Smooth muscle cell (in vitro differentiated cells): Measurements from ENCODE around the gene DNAH3. TPM values are rescaled to one million over a fixed set of nuclear protein-coding genes. Genes with fewer than 3 reads are reported as not detected.
"Not testable (repeated sequence)": the region's sequence is repeated elsewhere in the genome, so short reads cannot be mapped to it uniquely, and the experiment has no call there.

ENCODE experiments used
- DNase-seq: peaks from one replicate; lab custom pipeline; 2025; ENCODE audit not compliant: unreplicated experiment; lab: John Stamatoyannopoulos, UW
- H2AFZ ChIP-seq: fragments of 200-600 bp; sonication (generic); 2 replicates; pipeline ENCODE4 v1.6.0; 2016; ENCODE audit warnings: antibody characterized with exemption, low read depth, mild to moderate bottlenecking
- H3F3A ChIP-seq: fragments of 200-600 bp; sonication (generic); 2 replicates; pipeline ENCODE4 v1.6.0; 2017; ENCODE audit warnings: antibody characterized with exemption, low read depth
- H3K27ac ChIP-seq: fragments of 200-600 bp; sonication (generic); 2 replicates; pipeline ENCODE4 v1.5.1; 2016; ENCODE audit warnings: low read depth, mild to moderate bottlenecking
- H3K27me3 ChIP-seq: fragments of 200-600 bp; sonication (generic); 2 replicates; pipeline ENCODE4 v1.6.1; 2016; ENCODE audit warnings: low read depth, mild to moderate bottlenecking
- H3K36me3 ChIP-seq: fragments of 200-600 bp; sonication (generic); 2 replicates; pipeline ENCODE4 v1.5.1; 2016; ENCODE audit warnings: low read depth
- H3K4me1 ChIP-seq: fragments of 200-600 bp; sonication (generic); 2 replicates; pipeline ENCODE4 v1.5.1; 2016; ENCODE audit warnings: low read depth
- H3K4me2 ChIP-seq: fragments of 200-600 bp; sonication (generic); 2 replicates; pipeline ENCODE4 v1.6.0; 2016; ENCODE audit warnings: mild to moderate bottlenecking
- H3K4me3 ChIP-seq: fragments of 200-600 bp; sonication (generic); 2 replicates; pipeline ENCODE4 v1.5.1; 2016; ENCODE audit warnings: mild to moderate bottlenecking
- H3K79me2 ChIP-seq: fragments of 200-600 bp; sonication (generic); 2 replicates; pipeline ENCODE4 v1.6.0; 2016; ENCODE audit warnings: low read depth, mild to moderate bottlenecking
- H3K9ac ChIP-seq: fragments of 200-600 bp; sonication (generic); 2 replicates; pipeline ENCODE4 v1.6.0; 2016; ENCODE audit warnings: low read depth
- H3K9me3 ChIP-seq: fragments of 200-600 bp; sonication (generic); replicated peaks from 2 replicates; pipeline ENCODE4 v1.5.1; 2016; ENCODE audit warnings: low read depth
- H4K20me1 ChIP-seq: fragments of 200-600 bp; sonication (generic); 2 replicates; pipeline ENCODE4 v1.6.0; 2016; ENCODE audit warnings: low read depth
- CTCF ChIP-seq: fragments of 200-600 bp; sonication (generic); IDR thresholded peaks from 2 replicates; pipeline ENCODE4 v1.5.1; 2017; ENCODE audit warnings: borderline replicate concordance, mild to moderate bottlenecking, antibody characterized with exemption; ENCODE audit not compliant: insufficient read depth, poor library complexity, severe bottlenecking
- WGBS: methylation state at CpG from one replicate; pipeline ENCODE4 v1.1.7; 2016; ENCODE audit warnings: low lambda C conversion rate; 5-methylcytosine and 5-hydroxymethylcytosine counted together
- polyA plus RNA-seq: library from polyadenylated mRNA; unstranded; fragments of >200 nt; fragmentation: Nextera tagmentation; extraction: Ambion mirVana; gene quantifications from 2 replicates; pipeline ENCODE4 v1.2.1, GENCODE V29; 2016
- total RNA-seq: library from RNA; depleted of rRNA; stranded (reverse); fragments of >200 nt; gene quantifications from 2 replicates; pipeline ENCODE4 v1.2.3, GENCODE V29; 2014

Gene DNAH3
- total and polyA plus RNA-seq, 2 experiments from 2014 or later, result not detected

- no peaks in the 10 kb centered on the region for H3K4me1 ChIP-seq
- no peaks in the 10 kb centered on the region for H3K79me2 ChIP-seq
- H3K27me3 ChIP-seq, result no peaks in the 10 kb centered on the region
- H3K4me2 ChIP-seq, result no peak overlapping the region
- H3F3A ChIP-seq, result no peaks in the 10 kb centered on the region
- no peak overlapping the region for H3K9ac ChIP-seq
- TF ChIP-seq CTCF, result no peak
- no peak overlapping the region for H3K27ac ChIP-seq
- no peaks in the 10 kb centered on the region for H3K9me3 ChIP-seq
- no peak overlapping the region for H2AFZ ChIP-seq
- H4K20me1 ChIP-seq, result no peaks in the 10 kb centered on the region
- H3K36me3 ChIP-seq, result no peaks in the 10 kb centered on the region
- H3K4me3 ChIP-seq, result no peak overlapping the region
- DNase-seq, result no peak
- WGBS, result 86% methylated on average over 7 of the region's 7 CpGs
Measured at GRCh38 chr16:21057875-21058274, 92.8 kb downstream of the DNAH3 start.

GRCh38 chr16:21056396-21056795 lies 94.2 kb downstream of the DNAH3 start:
- Histone ChIP-seq H3K4me1 (no peaks in the 10 kb centered on the region), H3K9ac (no peak overlapping the region), H3K36me3 (no peaks in the 10 kb centered on the region), H3K27ac (no peak overlapping the region), H3K27me3 (no peaks in the 10 kb centered on the region), H3K4me2 (no peak overlapping the region), H3K79me2 (no peaks in the 10 kb centered on the region), H3F3A (no peaks in the 10 kb centered on the region), H3K9me3 (no peaks in the 10 kb centered on the region), H4K20me1 (no peaks in the 10 kb centered on the region), H3K4me3 (no peak overlapping the region), H2AFZ (no peak overlapping the region)
- no peak for DNase-seq
- 50% methylated on average over 3 of the region's 3 CpGs for WGBS
- TF ChIP-seq CTCF, result no peak

GRCh38 chr16:21055738-21056137 lies 94.9 kb downstream of the DNAH3 start:
- H3F3A ChIP-seq, H3K27ac ChIP-seq, H3K9me3 ChIP-seq, H3K4me3 ChIP-seq, H3K27me3 ChIP-seq, H4K20me1 ChIP-seq, H3K79me2 ChIP-seq, H3K36me3 ChIP-seq, H2AFZ ChIP-seq, H3K9ac ChIP-seq, DNase-seq, H3K4me1 ChIP-seq, H3K4me2 ChIP-seq: not testable (repeated sequence)
- 91% methylated on average over 4 of the region's 4 CpGs for WGBS

GRCh38 chr16:21053590-21053989 lies 97.1 kb downstream of the DNAH3 start:
- no peaks in the 10 kb centered on the region for H3F3A ChIP-seq
- H3K4me1 ChIP-seq, result no peaks in the 10 kb centered on the region
- no peak overlapping the region for H3K4me2 ChIP-seq
- H3K79me2 ChIP-seq, result no peaks in the 10 kb centered on the region
- H2AFZ ChIP-seq, result no peak overlapping the region
- WGBS, result 82% methylated on average over 1 of the region's 1 CpG
- no peak overlapping the region for H3K4me3 ChIP-seq
- no peaks in the 10 kb centered on the region for H3K36me3 ChIP-seq
- no peaks in the 10 kb centered on the region for H3K27me3 ChIP-seq
- no peaks in the 10 kb centered on the region for H3K9me3 ChIP-seq
- H3K27ac ChIP-seq, result no peak overlapping the region
- H3K9ac ChIP-seq, result no peak overlapping the region
- TF ChIP-seq CTCF, result no peak
- no peaks in the 10 kb centered on the region for H4K20me1 ChIP-seq
- no peak for DNase-seq

- not testable (repeated sequence) for H3K4me3 ChIP-seq, H3K4me2 ChIP-seq, H3K4me1 ChIP-seq, DNase-seq, H3K27me3 ChIP-seq, H3K9me3 ChIP-seq, H4K20me1 ChIP-seq, H3K79me2 ChIP-seq, H3K9ac ChIP-seq, H3K27ac ChIP-seq, H2AFZ ChIP-seq, H3K36me3 ChIP-seq, H3F3A ChIP-seq
- 64% methylated on average over 31 of the region's 31 CpGs for WGBS
Measured at GRCh38 chr16:21048091-21048912, 102.3 kb downstream of the DNAH3 start.
